GM20431 (cell line): Measurements from ENCODE around the gene GAS2.

Source experiments
- in situ Hi-C: fragments of 300-500 bp; cut with MseI, MboI; formaldehyde crosslinking; loops from one replicate; pipeline ENCODE4 v1.15.0; 2020; ENCODE audit warnings: low sequenced_read_pairs; ENCODE audit not compliant: unreplicated experiment

GAS2 gene

DNA sequence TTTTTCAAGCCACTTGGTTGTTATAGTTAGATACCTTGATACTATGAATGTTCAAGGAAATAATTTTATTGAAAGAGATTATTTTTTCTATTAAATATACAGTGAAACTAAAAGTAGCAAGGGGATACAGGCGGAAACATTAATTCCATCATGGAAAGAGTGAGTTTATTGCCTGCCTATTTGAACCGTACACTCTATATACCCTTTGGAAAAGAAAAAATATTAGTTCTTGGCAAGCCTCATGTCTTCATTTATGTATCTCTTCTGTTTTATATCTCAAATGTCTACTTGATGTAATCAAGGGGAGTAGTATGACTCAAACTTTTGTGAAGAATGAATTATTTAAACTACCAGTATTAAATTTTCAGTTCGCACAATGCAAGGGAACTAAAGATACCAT, 54.0 kb downstream of the GAS2 start:
- in situ Hi-C loops = no loop called here

DNA sequence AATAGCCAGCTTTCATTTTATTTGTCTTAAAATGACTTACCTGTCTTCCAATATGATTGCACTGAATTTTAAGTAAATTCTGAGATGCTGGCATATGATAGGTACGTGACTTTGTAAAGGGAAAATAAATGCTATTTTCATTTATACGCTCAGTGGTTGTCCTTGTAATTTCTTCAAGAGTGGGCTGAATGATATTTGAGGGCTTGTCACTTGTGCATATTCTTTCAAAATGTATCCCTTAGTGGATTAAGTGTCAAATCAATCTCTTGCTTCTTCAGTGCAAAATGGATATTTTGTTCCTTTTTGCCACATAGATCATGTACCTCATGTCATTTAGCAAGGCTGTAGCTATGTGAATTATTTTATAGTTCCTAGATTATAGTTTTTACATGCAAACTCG, 56.9 kb downstream of the GAS2 start:
- in situ Hi-C loops = no loop called here

DNA sequence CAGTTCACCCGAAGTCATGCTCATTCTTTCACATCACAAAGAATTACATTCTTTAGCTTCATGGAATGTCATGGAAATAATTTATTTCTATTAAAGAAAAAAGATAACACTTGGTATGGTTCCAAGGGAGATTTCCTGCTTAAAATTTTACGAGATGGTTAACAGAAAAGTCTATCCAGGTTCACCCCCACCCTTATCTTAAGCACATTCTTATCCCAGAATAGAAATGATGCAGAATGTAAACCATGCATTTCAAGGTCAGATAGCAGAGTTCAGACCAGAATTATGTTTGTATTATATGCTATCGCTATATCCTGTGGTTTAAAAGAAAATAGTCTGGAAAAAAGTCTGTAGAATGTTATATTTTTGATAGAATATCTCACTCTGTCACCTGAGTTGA, 58.7 kb downstream of the GAS2 start:
- in situ Hi-C loops = no loop called here

DNA sequence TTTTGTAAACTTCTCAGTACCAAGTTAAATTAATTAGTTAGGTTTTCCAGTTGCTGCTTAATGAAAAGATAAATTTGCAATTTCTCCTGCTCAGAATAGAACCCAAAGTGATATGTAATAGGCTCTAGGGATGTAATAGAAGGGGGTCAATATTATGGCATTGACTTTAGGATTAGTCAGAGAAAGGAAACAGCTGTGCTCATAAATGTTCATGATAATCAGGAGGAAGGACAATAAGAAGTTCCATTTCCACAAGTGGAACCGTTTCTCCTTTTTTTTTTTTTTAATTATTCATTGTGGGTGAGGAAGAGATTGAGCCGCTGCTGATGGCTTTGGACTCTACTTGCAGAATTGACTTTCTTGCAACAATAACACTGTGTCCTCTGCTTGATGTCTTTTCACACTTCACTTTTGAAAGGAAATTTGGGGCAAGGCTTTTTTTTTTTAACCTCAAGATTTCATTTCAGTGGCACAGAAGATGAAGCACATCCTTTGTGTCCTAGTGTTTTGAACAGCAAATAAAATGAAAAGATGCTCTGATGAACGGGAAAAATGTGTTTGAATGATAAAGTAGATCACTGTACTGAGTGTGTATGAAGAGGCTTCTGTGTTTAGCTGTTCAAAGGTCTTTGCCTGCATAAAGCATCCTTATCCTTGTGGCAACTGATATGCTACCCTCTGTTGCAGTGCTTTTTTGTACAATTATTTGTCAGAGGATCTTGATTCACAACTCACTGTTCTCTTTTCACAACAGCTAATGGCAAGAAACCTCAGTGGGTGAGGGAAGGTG, 62.4 kb downstream of the GAS2 start:
- in situ Hi-C loops = no loop called here

DNA sequence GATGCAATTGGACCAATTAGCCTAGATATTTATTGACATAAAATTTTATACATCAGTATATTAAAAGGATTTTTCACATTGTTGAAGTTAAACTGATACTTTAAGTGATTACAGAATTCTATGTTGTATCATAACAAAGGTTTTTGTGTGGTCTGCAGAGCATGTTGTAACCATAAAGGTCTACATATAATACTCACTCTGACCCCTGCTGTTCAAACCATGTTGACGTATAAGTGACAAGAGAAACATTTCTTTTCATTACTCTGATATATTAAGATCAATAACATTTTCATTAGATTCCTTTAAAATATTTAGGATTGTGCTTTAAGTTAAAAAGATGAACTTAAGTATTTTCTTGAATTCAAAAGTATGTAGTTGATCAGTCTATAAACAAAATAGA, 63.9 kb downstream of the GAS2 start:
- in situ Hi-C loops = no loop called here

DNA sequence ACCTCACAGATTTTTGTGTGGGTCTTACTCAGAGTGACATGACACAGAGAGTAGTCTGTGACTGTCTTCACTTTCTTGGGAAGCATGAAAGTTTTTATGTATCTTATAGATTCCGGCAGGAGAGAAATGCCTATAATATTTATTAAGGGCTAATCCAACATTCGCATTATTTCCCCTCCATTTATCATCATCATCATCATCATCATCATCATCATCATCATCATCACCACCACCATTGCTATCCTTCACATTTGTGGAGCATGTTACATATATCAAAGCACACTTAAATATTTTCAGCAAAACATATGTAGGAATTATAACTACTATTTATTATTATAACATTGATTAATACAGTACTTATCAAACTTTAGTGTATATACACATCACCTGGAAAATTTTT, 66.2 kb downstream of the GAS2 start:
- in situ Hi-C loops = no loop called here

DNA sequence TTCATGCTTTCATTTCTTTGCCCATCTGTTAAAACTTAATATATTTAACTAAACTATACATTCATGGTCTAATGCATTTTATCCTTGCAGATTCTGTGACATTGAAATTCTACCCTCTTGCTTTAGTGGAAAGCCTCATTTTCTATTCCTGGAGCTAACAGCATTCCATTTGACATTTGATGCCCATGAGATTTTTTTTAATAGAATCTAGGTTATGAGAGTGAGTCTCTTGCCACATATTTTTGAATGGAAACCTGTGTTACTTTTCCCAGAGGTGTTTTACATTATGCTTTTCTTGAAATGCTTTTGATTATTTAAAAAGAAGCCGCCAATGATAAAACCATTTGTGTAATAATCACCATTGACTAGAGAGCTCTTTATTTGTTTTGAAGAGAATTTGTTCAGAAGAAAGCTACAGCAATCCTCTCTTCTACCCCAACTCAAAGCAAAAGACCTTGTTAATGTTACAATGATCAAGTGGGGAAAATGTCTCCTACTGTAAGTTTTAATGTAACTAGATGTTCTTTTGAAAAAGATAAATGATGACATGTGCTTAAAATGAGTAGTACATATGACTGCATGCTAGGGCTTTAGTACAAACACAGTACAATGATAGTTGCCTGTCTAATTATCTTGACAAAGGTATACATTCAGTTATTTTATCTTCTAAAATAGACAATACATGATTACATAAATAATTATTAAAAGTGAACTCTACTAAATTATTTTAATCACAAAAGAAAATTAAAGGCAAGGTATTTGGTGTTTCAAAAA, 67.3 kb downstream of the GAS2 start:
- in situ Hi-C loops = no loop called here

DNA sequence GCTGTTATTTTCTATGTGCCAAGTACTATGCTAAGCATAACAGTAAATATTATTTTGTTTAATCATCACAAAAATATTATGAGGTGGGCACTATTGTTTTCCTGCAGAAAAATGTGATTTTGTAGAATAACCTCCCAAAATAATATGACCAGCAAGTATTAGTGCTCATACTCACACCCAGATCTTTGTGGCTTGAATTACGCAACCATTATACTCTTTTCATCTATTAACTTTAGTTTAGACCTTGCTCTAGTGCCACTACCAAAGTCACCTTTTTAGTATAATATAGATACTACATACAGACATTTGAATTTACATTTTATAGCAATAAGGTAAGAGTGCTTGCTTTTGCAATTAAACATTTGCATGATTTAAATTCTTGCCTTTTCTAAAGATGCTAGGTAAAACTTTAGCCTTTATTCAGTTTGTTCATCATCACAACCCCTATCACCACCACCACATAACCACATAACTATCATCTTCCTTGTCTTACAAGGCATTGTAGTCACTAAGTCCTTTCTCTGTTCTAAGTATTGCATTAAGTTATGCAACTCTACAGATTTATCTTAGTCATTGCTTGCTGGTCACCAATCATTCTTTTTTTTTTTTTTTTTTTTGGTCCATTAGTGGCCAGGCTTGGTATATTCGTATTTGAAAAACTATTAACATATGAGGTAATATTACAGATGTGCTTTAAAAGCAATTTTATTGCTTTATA, 68.4 kb downstream of the GAS2 start:
- in situ Hi-C loops = no loop called here

DNA sequence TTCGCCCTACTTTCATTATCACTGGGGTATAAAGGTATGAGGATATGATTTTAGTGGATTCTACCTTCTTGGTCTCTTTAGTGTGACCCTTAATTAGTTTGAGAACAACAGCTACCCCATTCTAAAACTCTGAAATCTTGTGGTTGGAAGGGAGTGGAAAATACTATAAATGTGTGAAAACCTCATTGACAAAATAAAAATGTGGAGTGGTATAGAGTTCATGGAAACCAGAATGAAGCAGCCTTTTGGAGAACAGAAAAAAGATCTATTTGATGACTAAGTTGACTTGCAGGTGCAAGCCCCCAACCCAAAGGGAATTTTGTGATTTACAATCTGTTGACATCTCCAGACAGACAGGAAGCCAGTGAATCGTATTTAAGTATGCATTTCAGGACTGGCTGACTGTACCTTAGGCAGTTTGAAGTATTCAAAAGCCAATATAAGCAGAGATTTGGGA, 75.8 kb downstream of the GAS2 start:
- in situ Hi-C loops = no loop called here

DNA sequence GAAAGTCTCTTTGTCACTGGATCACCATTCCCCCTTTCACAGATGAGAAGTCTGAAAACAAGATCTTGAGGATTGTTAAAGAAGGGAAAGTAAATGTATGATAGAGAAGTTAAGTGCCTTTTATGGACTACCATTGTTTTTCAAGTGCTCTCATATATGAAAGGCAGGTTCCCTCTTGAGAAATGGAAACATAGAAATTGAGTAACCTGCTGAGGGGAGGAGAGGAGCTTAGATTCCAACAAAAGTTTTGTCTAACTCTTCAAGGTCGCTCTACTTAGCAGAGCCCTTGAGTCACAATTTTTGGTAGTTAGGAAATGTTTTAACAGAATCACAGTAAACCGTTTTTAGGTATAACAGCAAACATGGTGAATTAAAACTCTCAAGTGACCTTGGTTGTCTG, 83.1 kb downstream of the GAS2 start:
- in situ Hi-C loops = no loop called here

DNA sequence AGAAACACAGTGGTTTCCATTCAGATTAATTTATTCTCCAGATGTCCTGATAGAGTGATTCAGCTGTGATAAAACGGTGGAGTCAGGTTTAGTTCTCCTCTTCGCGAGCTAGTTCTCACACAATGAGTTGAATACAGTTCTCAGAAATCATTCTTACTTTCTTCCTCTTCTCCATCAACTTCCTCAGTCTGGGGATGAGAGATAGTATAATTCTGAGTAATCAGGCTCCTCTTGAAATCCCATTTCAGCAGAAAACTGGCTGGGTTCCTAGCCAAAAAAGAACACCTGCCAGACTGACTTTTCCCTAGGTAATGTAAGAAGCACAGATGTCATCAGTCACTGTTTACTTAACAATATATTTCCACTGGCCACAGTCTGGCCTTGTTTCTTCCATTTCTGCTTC, 86.5 kb downstream of the GAS2 start:
- in situ Hi-C loops = no loop called here

DNA sequence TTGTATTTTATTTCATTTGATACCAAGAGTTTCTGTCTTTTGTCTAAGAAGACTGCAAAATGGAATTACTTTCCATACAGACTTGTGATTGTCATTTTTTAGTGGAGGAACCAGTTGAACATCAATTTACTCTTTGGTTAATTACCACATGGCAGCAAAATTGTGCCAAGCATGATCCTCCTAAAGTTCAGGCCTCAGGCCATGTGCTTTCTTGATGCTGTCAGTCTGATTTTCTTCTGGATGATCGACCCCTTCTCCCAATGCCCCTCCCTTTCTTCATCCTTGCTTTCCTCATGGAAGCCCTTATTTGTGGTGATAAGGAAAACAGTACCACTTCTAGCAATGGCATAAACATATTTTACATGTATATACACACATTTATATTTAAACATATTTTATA, 87.0 kb downstream of the GAS2 start:
- in situ Hi-C loops = no loop called here

DNA sequence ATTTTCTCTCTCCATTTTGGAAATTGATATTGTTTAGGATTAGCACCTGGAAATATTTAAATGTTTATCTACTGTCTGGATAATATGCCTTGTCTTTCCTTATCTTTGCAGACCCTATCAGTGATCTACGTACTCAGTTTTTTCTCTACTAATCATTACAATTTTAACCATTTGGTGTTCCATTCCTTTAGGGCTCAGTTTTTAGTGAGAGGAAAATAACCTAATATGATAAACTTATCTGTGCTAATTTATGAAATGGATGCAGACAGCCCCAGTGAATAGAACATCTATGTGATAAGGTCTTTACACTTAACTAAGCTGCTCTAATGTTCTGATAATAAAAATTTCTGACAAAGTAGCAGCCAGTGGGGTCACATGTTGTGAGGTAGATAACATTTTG, 94.7 kb downstream of the GAS2 start:
- in situ Hi-C loops = no loop called here

DNA sequence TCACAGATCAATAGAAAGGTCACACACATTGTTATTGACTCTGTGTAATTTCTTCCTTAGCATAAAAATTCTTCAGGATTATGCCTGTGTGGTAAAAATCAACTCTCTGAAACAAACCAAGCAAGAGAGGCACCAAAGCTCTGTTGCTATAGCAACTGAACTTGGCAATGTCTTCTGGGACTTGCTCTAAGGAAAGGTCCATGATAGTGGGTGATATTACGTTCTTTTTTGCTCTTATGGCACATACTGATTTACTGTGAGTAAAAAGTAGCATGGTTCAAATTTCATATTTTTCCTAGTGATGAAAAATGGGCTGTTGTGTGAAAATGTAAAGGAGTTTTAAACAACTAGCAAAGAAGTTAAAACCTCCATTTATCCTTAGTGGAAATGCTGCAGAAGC, 96.8 kb downstream of the GAS2 start:
- in situ Hi-C loops = no loop called here

DNA sequence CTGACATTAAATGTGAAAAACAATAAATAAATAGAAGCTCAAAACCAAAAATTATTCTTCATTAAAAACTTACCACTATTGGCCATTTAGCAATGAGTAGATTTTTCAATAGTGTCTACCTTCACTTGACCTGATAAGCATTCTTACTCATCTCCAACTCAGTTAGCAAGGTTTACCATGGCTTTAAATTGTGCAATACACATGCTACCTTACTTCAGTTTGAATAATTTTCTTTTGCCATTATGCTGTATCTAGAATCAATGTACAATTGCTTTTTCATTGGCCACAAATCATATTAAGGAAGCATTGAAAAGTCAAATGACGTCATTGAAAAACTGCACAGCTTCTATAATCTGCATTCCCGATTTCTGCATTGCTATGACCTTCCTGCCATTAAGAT, 98.3 kb downstream of the GAS2 start:
- in situ Hi-C loops = no loop called here

DNA sequence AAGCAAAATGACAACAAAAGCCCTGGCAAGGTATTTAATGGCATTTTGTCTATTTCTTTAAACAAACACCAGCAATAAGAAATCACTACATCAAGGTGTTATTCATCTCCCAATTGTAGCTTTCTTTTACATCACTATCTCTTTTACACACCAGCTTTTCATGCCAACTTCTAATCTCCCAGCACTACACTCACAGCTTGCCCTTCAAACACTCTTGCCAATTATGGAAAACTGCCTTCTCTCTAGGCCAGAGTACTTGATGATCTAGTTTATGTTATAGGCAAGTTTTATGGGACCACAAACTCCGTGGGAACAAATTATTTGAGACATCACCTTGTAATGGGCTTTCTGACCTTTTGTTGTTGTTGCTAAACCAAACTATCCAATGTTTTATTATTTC, 101.9 kb downstream of the GAS2 start:
- in situ Hi-C loops = no loop called here

DNA sequence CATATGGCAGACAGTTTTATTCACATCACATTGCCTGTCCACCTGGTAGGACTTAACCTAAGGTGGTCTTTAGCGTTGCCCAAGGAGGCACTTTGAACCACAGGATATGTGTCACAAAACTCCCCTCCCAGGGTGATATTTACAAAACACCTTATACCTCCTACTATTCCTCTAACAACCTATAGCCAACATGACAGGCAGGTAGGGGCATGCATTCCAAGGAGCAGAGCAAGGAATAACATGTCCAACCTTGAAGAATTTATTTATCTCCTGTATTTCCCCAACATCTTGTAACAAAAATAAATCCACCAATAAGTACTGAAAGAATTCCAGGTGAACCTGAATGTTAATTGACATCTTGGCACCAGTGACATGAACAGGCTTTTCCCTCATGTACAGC, 102.7 kb downstream of the GAS2 start:
- in situ Hi-C loops = no loop called here

DNA sequence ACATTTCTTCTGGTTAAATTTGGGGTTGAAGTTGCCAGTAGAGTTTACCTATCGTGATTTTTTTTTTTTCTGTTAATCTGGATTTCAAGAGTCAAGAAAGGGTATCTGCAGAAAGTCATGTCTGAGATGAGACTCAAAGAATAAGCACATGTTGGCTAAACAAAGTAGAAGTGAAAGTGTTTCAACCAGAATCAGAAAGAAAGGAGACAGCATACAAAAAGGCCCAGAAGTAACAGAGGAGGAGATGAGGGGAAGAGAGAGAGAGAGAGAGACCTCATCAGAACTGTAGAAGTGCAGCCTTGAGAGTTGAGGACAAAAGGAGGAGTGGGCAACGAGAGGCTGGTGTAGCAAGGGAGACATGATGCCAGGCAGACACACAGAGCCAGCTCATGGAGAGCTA, 108.3 kb downstream of the GAS2 start:
- in situ Hi-C loops = loop anchor here (25.0 kb wide), 2 partner anchors 437 to 587 kb away; partner anchors contain the start of genes ANO5 and SLC17A6

DNA sequence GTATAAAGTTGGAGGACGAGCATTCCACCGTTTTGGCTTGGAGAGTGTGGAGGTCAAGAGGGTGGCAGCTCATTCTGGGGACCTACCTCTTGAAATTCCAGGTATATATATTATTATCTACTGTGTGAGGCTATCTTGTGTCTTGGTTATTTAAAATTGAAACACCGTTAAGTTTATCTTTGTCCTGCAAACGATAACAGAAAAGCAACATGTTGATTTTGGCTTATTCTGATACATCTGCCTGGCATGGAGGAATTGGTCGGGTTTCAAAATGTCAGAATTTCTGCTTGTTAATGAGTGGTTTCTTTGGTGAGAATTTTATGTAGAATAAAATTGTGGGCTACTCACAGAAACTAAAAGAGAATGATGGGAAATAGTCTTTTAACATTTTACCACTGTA, 108.8 kb downstream of the GAS2 start:
- in situ Hi-C loops = loop anchor here (25.0 kb wide), 2 partner anchors 438 to 588 kb away; partner anchors contain the start of genes ANO5 and SLC17A6

DNA sequence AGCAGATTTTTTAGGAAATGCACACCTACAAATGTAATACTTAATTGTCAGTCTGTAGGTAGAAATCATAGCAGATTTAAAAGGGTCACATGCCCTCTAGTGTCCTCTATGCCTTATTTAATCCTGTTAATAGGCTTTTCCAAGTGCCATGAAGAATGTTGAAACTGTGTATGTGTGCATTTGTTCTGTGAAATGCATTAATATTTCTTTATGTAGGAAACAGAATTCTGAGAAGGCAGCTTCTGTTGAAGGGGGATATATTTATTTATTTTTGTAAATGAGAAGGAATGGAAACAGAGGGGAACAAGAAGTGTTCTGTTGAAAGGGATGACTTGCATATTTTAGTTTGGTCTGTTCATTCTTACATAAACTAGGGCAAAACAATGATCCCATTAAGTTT, 112.2 kb downstream of the GAS2 start:
- in situ Hi-C loops = loop anchor here (25.0 kb wide), 2 partner anchors 441 to 591 kb away; partner anchors contain the start of genes ANO5 and SLC17A6

DNA sequence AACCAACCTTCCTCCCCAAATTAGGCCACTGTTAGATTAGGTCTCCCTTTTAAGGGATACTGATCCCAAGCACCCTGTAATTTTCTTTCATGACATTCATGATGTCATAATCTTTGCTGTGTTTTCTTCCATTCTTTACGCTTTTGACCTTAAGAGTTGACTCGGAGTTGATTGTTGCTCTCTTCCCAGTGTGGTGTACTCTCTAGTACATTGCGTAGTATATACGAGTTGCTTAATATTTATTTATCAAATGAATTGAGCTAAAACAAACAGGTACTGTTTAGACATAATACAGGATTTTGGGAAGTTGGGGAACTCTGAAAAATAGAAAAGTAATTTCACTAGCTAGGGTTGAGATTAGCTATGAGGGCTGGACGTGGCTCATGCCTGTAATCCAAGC, 113.4 kb downstream of the GAS2 start:
- in situ Hi-C loops = loop anchor here (25.0 kb wide), 2 partner anchors 443 to 593 kb away; partner anchors contain the start of genes ANO5 and SLC17A6
